GM12878 (cell line): Measurements from ENCODE around the gene PTPRU. TPM values are rescaled to one million over a fixed set of nuclear protein-coding genes. Genes with fewer than 3 reads are reported as not detected.

Source experiments
- ATF7 ChIP-seq: fragments of 450-650 bp; IDR thresholded peaks from 2 replicates; pipeline ENCODE4 v1.6.1; 2016; ENCODE audit warnings: low read depth, mild to moderate bottlenecking
- BMI1 ChIP-seq: fragments of 450-650 bp; IDR thresholded peaks from 2 replicates; pipeline ENCODE4 v1.6.1; 2016; ENCODE audit warnings: mild to moderate bottlenecking, moderate library complexity, borderline replicate concordance
- CBFB ChIP-seq: IDR thresholded peaks from 2 replicates; pipeline ENCODE4 v1.6.1; 2016; ENCODE audit warnings: antibody characterized with exemption, low read depth
- CREB1 ChIP-seq: IDR thresholded peaks from 2 replicates; pipeline ENCODE4 v1.6.1; 2012; ENCODE audit warnings: low read depth, mild to moderate bottlenecking, inconsistent platforms
- CREM ChIP-seq: IDR thresholded peaks from 2 replicates; pipeline ENCODE4 v1.6.1; 2014; ENCODE audit warnings: antibody characterized with exemption, low read depth
- DPF2 ChIP-seq: fragments of 450-650 bp; IDR thresholded peaks from 2 replicates; pipeline ENCODE4 v1.6.1; 2017; ENCODE audit warnings: mild to moderate bottlenecking
- EED ChIP-seq: sonication (generic); IDR thresholded peaks from 2 replicates; pipeline ENCODE4 v1.6.1; 2016; ENCODE audit warnings: antibody characterized with exemption, low read depth
- EP300 ChIP-seq, 2 experiments: fragments of 150-350 bp in 1 of 2; IDR thresholded peaks; 2 replicates each; pipeline ENCODE4 v1.6.1; 2011 to 2012; ENCODE audit warnings: low read depth in 2 of 2, low read length in 2 of 2, borderline replicate concordance in 1 of 2, improper control_type of control experiment in 1 of 2, inconsistent platforms in 1 of 2; ENCODE audit not compliant: control insufficient read depth in 1 of 2
- GATAD2B ChIP-seq: fragments of 450-650 bp; conservative IDR thresholded peaks from 2 replicates; pipeline ENCODE4 v1.6.1; 2017; ENCODE audit warnings: low read depth, mild to moderate bottlenecking, moderate library complexity
- HCFC1 ChIP-seq: fragments of 150-350 bp; IDR thresholded peaks from 2 replicates; pipeline ENCODE4 v1.6.1; 2014; ENCODE audit warnings: low read length
- IKZF1 ChIP-seq: fragments of 450-650 bp; conservative IDR thresholded peaks from 2 replicates; pipeline ENCODE4 v1.6.1; 2017; ENCODE audit warnings: antibody characterized with exemption, mild to moderate bottlenecking
- IKZF2 ChIP-seq, 2 experiments: fragments of 450-650 bp; IDR thresholded peaks; 2 replicates each; pipeline ENCODE4 v1.6.1; 2017; ENCODE audit warnings: mild to moderate bottlenecking in 2 of 2, moderate library complexity in 2 of 2
- MTA2 ChIP-seq: fragments of 450-650 bp; IDR thresholded peaks from 2 replicates; pipeline ENCODE4 v1.6.1; 2016; ENCODE audit warnings: low read depth, mild to moderate bottlenecking, moderate library complexity
- NBN ChIP-seq: fragments of 450-650 bp; IDR thresholded peaks from 2 replicates; pipeline ENCODE4 v1.6.1; 2016
- NFIC ChIP-seq: IDR thresholded peaks from 2 replicates; pipeline ENCODE4 v1.6.1; 2012; ENCODE audit warnings: low read depth, mild to moderate bottlenecking, inconsistent platforms, low read length, moderate library complexity
- NFXL1 ChIP-seq: fragments of 450-650 bp; IDR thresholded peaks from 2 replicates; pipeline ENCODE4 v1.6.1; 2017; ENCODE audit warnings: antibody characterized with exemption, mild to moderate bottlenecking, borderline replicate concordance
- NR2F1 ChIP-seq: fragments of 450-650 bp; conservative IDR thresholded peaks from 2 replicates; pipeline ENCODE4 v1.6.1; 2017; ENCODE audit warnings: mild to moderate bottlenecking
- ZNF274 ChIP-seq: IDR thresholded peaks from one replicate; pipeline ENCODE4 v1.8.0; 2011; ENCODE audit not compliant: insufficient read length, insufficient read depth
- ZNF384 ChIP-seq: IDR thresholded peaks from 2 replicates; pipeline ENCODE4 v1.6.1; 2012; ENCODE audit warnings: low read depth, mild to moderate bottlenecking, low read length, improper control_type of control experiment, borderline replicate concordance
- polyA plus RNA-seq, 11 experiments: library from polyadenylated mRNA; depleted of rRNA in 4 of 11; unstranded in 6 of 11; stranded (reverse) in 5 of 11; fragments of >200 nt; fragmentation: Nextera tagmentation in 4 of 11; fragmentation: Illumina TruSeq in 1 of 11; extraction: Ambion mirVana in 4 of 11; extraction: Trizol in 1 of 11; gene quantifications; 1 replicate in 1 of 11; 2 replicates in 10 of 11; pipeline versions ENCODE4 v1.2.1 to v1.2.3, GENCODE V29; 2011 to 2016; ENCODE audit warnings: inconsistent platforms in 2 of 11, missing spikeins in 2 of 11, low read depth in 1 of 11
- total RNA-seq, 4 experiments: library from RNA; depleted of rRNA in 3 of 4; stranded (reverse); fragments of >200 nt in 3 of 4; fragmentation: Illumina TruSeq in 1 of 4; extraction: Trizol in 1 of 4; gene quantifications; 2 replicates each; pipeline versions ENCODE4 v1.2.1 to v1.2.3, GENCODE V29; 2013 to 2021
- TF ChIP-seq, protein P1 (sequence below): fragments of 450-650 bp; IDR thresholded peaks from 2 replicates; pipeline ENCODE4 v1.6.1; 2017; ENCODE audit warnings: mild to moderate bottlenecking, moderate library complexity
- TF ChIP-seq, protein P2 (sequence below): IDR thresholded peaks from 2 replicates; pipeline ENCODE4 v1.6.1; 2011; ENCODE audit warnings: mild to moderate bottlenecking, low read depth, low read length, moderate library complexity; ENCODE audit not compliant: insufficient replicate concordance
- TF ChIP-seq, protein P3 (sequence below): fragments of 450-650 bp; IDR thresholded peaks from 2 replicates; pipeline ENCODE4 v1.6.1; 2017; ENCODE audit warnings: low read depth, mild to moderate bottlenecking, moderate library complexity
- TF ChIP-seq, protein P4 (sequence below): fragments of 450-650 bp; IDR thresholded peaks from 2 replicates; pipeline ENCODE4 v1.6.1; 2016; ENCODE audit warnings: mild to moderate bottlenecking

PTPRU gene
- total and polyA plus RNA-seq, 10 of the 15 experiments (the other 5 are each of a cell fraction or from before 2014, with no cell fraction given), result 0.04 to 2.5 (median 0.73) TPM

DNA sequence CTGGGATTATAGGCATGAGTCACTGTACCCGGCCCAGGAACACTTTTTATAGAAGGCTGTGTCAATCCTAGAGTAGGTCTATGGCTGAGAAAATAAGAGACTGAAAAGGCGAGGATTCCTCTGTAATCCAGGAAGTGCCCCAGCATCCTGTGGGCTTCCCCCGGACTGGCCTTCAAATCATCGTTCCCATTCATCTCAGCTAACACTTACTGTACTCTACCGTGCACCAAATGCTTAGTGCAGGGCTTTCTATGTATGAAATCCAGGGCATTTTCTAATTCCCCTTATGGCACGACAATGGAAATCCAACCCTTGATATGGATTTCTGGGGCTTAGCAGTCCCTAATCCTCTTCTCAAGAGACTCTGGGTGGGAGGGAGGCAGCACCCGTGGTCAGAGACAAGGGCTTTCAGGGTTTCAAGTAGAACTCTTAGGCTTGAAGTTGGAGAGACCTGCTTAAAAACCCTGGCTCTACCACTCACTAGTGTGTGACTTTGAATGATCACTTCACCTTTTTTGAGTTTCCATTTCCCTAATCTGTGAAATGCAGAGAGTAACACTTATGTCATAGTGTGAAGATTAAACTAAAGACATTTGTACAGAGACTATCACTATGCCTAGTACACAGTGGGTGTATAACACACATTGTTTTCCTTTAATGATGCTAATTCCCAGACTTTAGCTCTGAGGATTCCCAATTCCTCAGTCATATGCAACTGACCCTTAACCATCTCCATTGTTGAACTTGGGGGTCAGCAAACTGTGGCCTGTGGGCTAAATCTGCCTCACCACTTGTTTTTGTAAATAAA, 25.8 kb upstream of the PTPRU start (continued):
- TF ChIP-seq EED (peak; percentile 71), BMI1 (0 out of 2 replicates have a peak, but pooled peaks have one; percentile 49), ZNF384 (peak; percentile 65; the same call in 1 of the 2 replicates), EP300 (IDR thresholded peaks at IDR 0.05; ENCODE audit: borderline replicate concordance in 1 of 2, control insufficient read depth in 1 of 2, low read depth in 2 of 2, low read length in 2 of 2) (peak; percentile 15 to 54; a peak in 1 of 4 replicates), HCFC1 (no peak), MTA2 (peak; percentile 84), IKZF2 (IDR thresholded peaks at IDR 0.05) (peak; percentile 78 to 81; a peak in 3 of 4 replicates), NR2F1 (0 out of 2 replicates have a peak, but pooled peaks have one; percentile 26), NBN (peak; percentile 73), DPF2 (peak; percentile 88), CBFB (0 out of 2 replicates have a peak, but pooled peaks have one; percentile 13), ZNF274 (no peak), ATF7 (peak; percentile 98), NFIC (0 out of 2 replicates have a peak, but pooled peaks have one; percentile 58), CREM (0 out of 2 replicates have a peak, but pooled peaks have one; percentile 1), CREB1 (0 out of 2 replicates have a peak, but pooled peaks have one; percentile 23), IKZF1 (peak; percentile 70), NFXL1 (no peak), GATAD2B (no peak; the same call in 1 of the 2 replicates)
- TF ChIP-seq, protein P1, sequence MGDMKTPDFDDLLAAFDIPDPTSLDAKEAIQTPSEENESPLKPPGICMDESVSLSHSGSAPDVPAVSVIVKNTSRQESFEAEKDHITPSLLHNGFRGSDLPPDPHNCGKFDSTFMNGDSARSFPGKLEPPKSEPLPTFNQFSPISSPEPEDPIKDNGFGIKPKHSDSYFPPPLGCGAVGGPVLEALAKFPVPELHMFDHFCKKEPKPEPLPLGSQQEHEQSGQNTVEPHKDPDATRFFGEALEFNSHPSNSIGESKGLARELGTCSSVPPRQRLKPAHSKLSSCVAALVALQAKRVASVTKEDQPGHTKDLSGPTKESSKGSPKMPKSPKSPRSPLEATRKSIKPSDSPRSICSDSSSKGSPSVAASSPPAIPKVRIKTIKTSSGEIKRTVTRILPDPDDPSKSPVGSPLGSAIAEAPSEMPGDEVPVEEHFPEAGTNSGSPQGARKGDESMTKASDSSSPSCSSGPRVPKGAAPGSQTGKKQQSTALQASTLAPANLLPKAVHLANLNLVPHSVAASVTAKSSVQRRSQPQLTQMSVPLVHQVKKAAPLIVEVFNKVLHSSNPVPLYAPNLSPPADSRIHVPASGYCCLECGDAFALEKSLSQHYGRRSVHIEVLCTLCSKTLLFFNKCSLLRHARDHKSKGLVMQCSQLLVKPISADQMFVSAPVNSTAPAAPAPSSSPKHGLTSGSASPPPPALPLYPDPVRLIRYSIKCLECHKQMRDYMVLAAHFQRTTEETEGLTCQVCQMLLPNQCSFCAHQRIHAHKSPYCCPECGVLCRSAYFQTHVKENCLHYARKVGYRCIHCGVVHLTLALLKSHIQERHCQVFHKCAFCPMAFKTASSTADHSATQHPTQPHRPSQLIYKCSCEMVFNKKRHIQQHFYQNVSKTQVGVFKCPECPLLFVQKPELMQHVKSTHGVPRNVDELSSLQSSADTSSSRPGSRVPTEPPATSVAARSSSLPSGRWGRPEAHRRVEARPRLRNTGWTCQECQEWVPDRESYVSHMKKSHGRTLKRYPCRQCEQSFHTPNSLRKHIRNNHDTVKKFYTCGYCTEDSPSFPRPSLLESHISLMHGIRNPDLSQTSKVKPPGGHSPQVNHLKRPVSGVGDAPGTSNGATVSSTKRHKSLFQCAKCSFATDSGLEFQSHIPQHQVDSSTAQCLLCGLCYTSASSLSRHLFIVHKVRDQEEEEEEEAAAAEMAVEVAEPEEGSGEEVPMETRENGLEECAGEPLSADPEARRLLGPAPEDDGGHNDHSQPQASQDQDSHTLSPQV, result no peak
- TF ChIP-seq, protein P2, sequence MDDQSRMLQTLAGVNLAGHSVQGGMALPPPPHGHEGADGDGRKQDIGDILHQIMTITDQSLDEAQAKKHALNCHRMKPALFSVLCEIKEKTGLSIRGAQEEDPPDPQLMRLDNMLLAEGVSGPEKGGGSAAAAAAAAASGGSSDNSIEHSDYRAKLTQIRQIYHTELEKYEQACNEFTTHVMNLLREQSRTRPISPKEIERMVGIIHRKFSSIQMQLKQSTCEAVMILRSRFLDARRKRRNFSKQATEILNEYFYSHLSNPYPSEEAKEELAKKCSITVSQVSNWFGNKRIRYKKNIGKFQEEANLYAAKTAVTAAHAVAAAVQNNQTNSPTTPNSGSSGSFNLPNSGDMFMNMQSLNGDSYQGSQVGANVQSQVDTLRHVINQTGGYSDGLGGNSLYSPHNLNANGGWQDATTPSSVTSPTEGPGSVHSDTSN, result peak; percentile 74
- TF ChIP-seq, protein P3, sequence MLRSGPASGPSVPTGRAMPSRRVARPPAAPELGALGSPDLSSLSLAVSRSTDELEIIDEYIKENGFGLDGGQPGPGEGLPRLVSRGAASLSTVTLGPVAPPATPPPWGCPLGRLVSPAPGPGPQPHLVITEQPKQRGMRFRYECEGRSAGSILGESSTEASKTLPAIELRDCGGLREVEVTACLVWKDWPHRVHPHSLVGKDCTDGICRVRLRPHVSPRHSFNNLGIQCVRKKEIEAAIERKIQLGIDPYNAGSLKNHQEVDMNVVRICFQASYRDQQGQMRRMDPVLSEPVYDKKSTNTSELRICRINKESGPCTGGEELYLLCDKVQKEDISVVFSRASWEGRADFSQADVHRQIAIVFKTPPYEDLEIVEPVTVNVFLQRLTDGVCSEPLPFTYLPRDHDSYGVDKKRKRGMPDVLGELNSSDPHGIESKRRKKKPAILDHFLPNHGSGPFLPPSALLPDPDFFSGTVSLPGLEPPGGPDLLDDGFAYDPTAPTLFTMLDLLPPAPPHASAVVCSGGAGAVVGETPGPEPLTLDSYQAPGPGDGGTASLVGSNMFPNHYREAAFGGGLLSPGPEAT, result peak; percentile 76
- TF ChIP-seq, protein P4, sequence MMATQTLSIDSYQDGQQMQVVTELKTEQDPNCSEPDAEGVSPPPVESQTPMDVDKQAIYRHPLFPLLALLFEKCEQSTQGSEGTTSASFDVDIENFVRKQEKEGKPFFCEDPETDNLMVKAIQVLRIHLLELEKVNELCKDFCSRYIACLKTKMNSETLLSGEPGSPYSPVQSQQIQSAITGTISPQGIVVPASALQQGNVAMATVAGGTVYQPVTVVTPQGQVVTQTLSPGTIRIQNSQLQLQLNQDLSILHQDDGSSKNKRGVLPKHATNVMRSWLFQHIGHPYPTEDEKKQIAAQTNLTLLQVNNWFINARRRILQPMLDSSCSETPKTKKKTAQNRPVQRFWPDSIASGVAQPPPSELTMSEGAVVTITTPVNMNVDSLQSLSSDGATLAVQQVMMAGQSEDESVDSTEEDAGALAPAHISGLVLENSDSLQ, result peak; percentile 91
